Dendritic cell treated with granulocyte-macrophage colony-stimulating factor and Interleukin-4, amounts not matched to agents 40 ng/mL and 50 ng/mL, for 4 days (primary cell): ENCODE results near the gene RNF40.

Experiments used
- H3K27ac Mint-ChIP-seq: one replicate; pipeline ENCODE4 v1.8.0; 2022; ENCODE audit warnings: mild to moderate bottlenecking, mixed read lengths
- H3K27me3 Mint-ChIP-seq: one replicate; pipeline ENCODE4 v1.8.0; 2022; ENCODE audit warnings: mild to moderate bottlenecking, mixed read lengths
- H3K36me3 Mint-ChIP-seq: one replicate; pipeline ENCODE4 v1.8.0; 2022; ENCODE audit warnings: low read depth, mixed read lengths
- H3K4me1 Mint-ChIP-seq: one replicate; pipeline ENCODE4 v1.8.0; 2022; ENCODE audit warnings: low read depth, mixed read lengths
- H3K4me3 Mint-ChIP-seq: one replicate; pipeline ENCODE4 v1.8.0; 2022; ENCODE audit warnings: mild to moderate bottlenecking, moderate library complexity, mixed read lengths
- H3K9me3 Mint-ChIP-seq: one replicate; pipeline ENCODE4 v1.8.0; 2022; ENCODE audit warnings: mixed read lengths
- intact Hi-C: fragments of 100-400 bp; cut with micrococcal nuclease; formaldehyde crosslinking; loops from one replicate; pipeline ENCODE4 v1.15.0; 2022

RNF40 gene

GRCh38 chr16:30775392-30776188 is 13.5 kb downstream of the RNF40 start:
- Mint-ChIP-seq H3K36me3 (peaks cover 60% of the 10 kb centered on the region), H3K4me1 (peaks cover 66% of the 10 kb centered on the region), H3K9me3 (no peaks in the 10 kb centered on the region), H3K4me3 (peak overlapping the region; percentile 88), H3K27ac (peak overlapping the region; percentile 91), H3K27me3 (no peaks in the 10 kb centered on the region)
- intact Hi-C loops, result no loop called here

GRCh38 chr16:30777591-30778297 is 15.6 kb downstream of the RNF40 start:
- H3K9me3 Mint-ChIP-seq, result no peaks in the 10 kb centered on the region
- H3K4me1 Mint-ChIP-seq, result peaks cover 70% of the 10 kb centered on the region
- intact Hi-C loops, result no loop called here
- no peaks in the 10 kb centered on the region for H3K27me3 Mint-ChIP-seq
- peaks cover 55% of the 10 kb centered on the region for H3K36me3 Mint-ChIP-seq
- peak overlapping the region; percentile 91 for H3K27ac Mint-ChIP-seq
- no peak overlapping the region for H3K4me3 Mint-ChIP-seq

GRCh38 chr16:30778549-30779244 is 16.6 kb downstream of the RNF40 start:
- no peak overlapping the region for H3K27ac Mint-ChIP-seq
- H3K4me1 Mint-ChIP-seq, result peaks cover 63% of the 10 kb centered on the region
- no peaks in the 10 kb centered on the region for H3K9me3 Mint-ChIP-seq
- intact Hi-C loops, result no loop called here
- no peak overlapping the region for H3K4me3 Mint-ChIP-seq
- H3K27me3 Mint-ChIP-seq, result no peaks in the 10 kb centered on the region
- H3K36me3 Mint-ChIP-seq, result peaks cover 55% of the 10 kb centered on the region

- intact Hi-C loops, result no loop called here
- Mint-ChIP-seq H3K9me3 (no peaks in the 10 kb centered on the region), H3K4me1 (peaks cover 60% of the 10 kb centered on the region), H3K4me3 (no peak overlapping the region), H3K27ac (no peak overlapping the region), H3K36me3 (peaks cover 55% of the 10 kb centered on the region), H3K27me3 (no peaks in the 10 kb centered on the region)
Observed at GRCh38 chr16:30779596-30779995, 17.5 kb downstream of the RNF40 start.

GRCh38 chr16:30780021-30780420 is 17.9 kb downstream of the RNF40 start:
- Mint-ChIP-seq H3K4me3 (no peak overlapping the region), H3K4me1 (peaks cover 59% of the 10 kb centered on the region), H3K36me3 (peaks cover 55% of the 10 kb centered on the region), H3K27me3 (no peaks in the 10 kb centered on the region), H3K9me3 (no peaks in the 10 kb centered on the region), H3K27ac (no peak overlapping the region)
- intact Hi-C loops, result no loop called here

GRCh38 chr16:30780549-30780948 is 18.4 kb downstream of the RNF40 start:
- peaks cover 62% of the 10 kb centered on the region for H3K4me1 Mint-ChIP-seq
- peak overlapping the region; percentile 25 for H3K27ac Mint-ChIP-seq
- intact Hi-C loops, result no loop called here
- no peaks in the 10 kb centered on the region for H3K27me3 Mint-ChIP-seq
- no peak overlapping the region for H3K4me3 Mint-ChIP-seq
- peaks cover 56% of the 10 kb centered on the region for H3K36me3 Mint-ChIP-seq
- H3K9me3 Mint-ChIP-seq, result no peaks in the 10 kb centered on the region

- Mint-ChIP-seq H3K4me1 (peaks cover 61% of the 10 kb centered on the region), H3K9me3 (no peaks in the 10 kb centered on the region), H3K36me3 (peaks cover 57% of the 10 kb centered on the region), H3K27ac (no peak overlapping the region), H3K4me3 (no peak overlapping the region), H3K27me3 (no peaks in the 10 kb centered on the region)
- intact Hi-C loops, result no loop called here
Observed at GRCh38 chr16:30782486-30783279, 20.6 kb downstream of the RNF40 start.

GRCh38 chr16:30783280-30784109 is 21.4 kb downstream of the RNF40 start:
- no peak overlapping the region for H3K4me3 Mint-ChIP-seq
- peaks cover 2% of the 10 kb centered on the region for H3K27me3 Mint-ChIP-seq
- no peak overlapping the region for H3K27ac Mint-ChIP-seq
- intact Hi-C loops, result no loop called here
- H3K4me1 Mint-ChIP-seq, result peaks cover 61% of the 10 kb centered on the region
- H3K36me3 Mint-ChIP-seq, result peaks cover 57% of the 10 kb centered on the region
- no peaks in the 10 kb centered on the region for H3K9me3 Mint-ChIP-seq

- no peak overlapping the region for H3K27ac Mint-ChIP-seq
- H3K4me1 Mint-ChIP-seq, result peaks cover 53% of the 10 kb centered on the region
- H3K27me3 Mint-ChIP-seq, result peaks cover 2% of the 10 kb centered on the region
- intact Hi-C loops, result no loop called here
- peaks cover 52% of the 10 kb centered on the region for H3K36me3 Mint-ChIP-seq
- H3K4me3 Mint-ChIP-seq, result no peak overlapping the region
- H3K9me3 Mint-ChIP-seq, result no peaks in the 10 kb centered on the region
Observed at GRCh38 chr16:30784215-30784614, 22.1 kb downstream of the RNF40 start.

GRCh38 chr16:30785126-30786106 is 23.3 kb downstream of the RNF40 start:
- peak overlapping the region; percentile 91 for H3K4me3 Mint-ChIP-seq
- H3K27ac Mint-ChIP-seq, result peak overlapping the region; percentile 92
- intact Hi-C loops, result no loop called here
- peaks cover 2% of the 10 kb centered on the region for H3K27me3 Mint-ChIP-seq
- H3K36me3 Mint-ChIP-seq, result peaks cover 49% of the 10 kb centered on the region
- H3K9me3 Mint-ChIP-seq, result no peaks in the 10 kb centered on the region
- H3K4me1 Mint-ChIP-seq, result peaks cover 44% of the 10 kb centered on the region

GRCh38 chr16:30786115-30786935 is 24.2 kb downstream of the RNF40 start:
- Mint-ChIP-seq H3K27me3 (peaks cover 2% of the 10 kb centered on the region), H3K4me1 (peaks cover 35% of the 10 kb centered on the region), H3K27ac (peak overlapping the region; percentile 92), H3K4me3 (peak overlapping the region; percentile 91), H3K9me3 (no peaks in the 10 kb centered on the region), H3K36me3 (peaks cover 47% of the 10 kb centered on the region)
- intact Hi-C loops, result no loop called here
